SK-N-MC (cell line): ENCODE measurements around the gene MORF4L2.

Experiments
- DNase-seq: peaks from one replicate; pipeline ENCODE4 v3.0.0-alpha.2; 2011; ENCODE audit warnings: low read depth, low spot score
- H3K27ac ChIP-seq: fragments of 200-600 bp; sonication (generic); 2 replicates; pipeline ENCODE4 v1.5.1; 2016; ENCODE audit warnings: mixed run types
- H3K36me3 ChIP-seq: fragments of 200-600 bp; sonication (generic); 2 replicates; pipeline ENCODE4 v1.6.1; 2017; ENCODE audit warnings: antibody characterized with exemption, low read length, mixed read lengths; ENCODE audit not compliant: insufficient read depth
- H3K4me3 ChIP-seq: fragments of 200-600 bp; sonication (generic); 2 replicates; pipeline ENCODE4 v1.5.1; 2016
- H3K9ac ChIP-seq: fragments of 200-600 bp; sonication (generic); 2 replicates; pipeline ENCODE4 v1.8.0; 2017; ENCODE audit warnings: mixed run types, mixed read lengths; ENCODE audit not compliant: insufficient read length
- H3K9me3 ChIP-seq: fragments of 200-600 bp; sonication (generic); 2 replicates; pipeline ENCODE4 v1.6.1; 2017; ENCODE audit warnings: low read depth, mild to moderate bottlenecking, antibody characterized with exemption, low read length, moderate library complexity, mixed read lengths
- EZH2 ChIP-seq: fragments of 200-600 bp; sonication (generic); IDR thresholded peaks from one replicate; pipeline ENCODE4 v1.6.1; 2017; ENCODE audit warnings: antibody characterized with exemption
- FOXP2 ChIP-seq: optimal IDR thresholded peaks from 2 replicates; pipeline ENCODE3; 2011; ENCODE audit warnings: mild to moderate bottlenecking, moderate library complexity; ENCODE audit not compliant: insufficient read depth; ENCODE audit errors: extremely low read length, control extremely low read depth
- POLR2AphosphoS5 ChIP-seq: IDR thresholded peaks from 2 replicates; pipeline ENCODE4 v1.6.1; 2012; ENCODE audit warnings: mild to moderate bottlenecking, low read depth, low read length, borderline replicate concordance

The MORF4L2 gene

GRCh38 chrX:103722505-103722904, 36.0 kb upstream of the MORF4L2 start:
- Histone ChIP-seq H3K9ac (no peak overlapping the region), H3K4me3 (no peak overlapping the region), H3K36me3 (no peaks in the 10 kb centered on the region), H3K9me3 (no peaks in the 10 kb centered on the region), H3K27ac (no peak overlapping the region)
- DNase-seq = no peak
- TF ChIP-seq POLR2AphosphoS5 = no peak
- TF ChIP-seq FOXP2 = no peak
- TF ChIP-seq EZH2 = no peak

DNA sequence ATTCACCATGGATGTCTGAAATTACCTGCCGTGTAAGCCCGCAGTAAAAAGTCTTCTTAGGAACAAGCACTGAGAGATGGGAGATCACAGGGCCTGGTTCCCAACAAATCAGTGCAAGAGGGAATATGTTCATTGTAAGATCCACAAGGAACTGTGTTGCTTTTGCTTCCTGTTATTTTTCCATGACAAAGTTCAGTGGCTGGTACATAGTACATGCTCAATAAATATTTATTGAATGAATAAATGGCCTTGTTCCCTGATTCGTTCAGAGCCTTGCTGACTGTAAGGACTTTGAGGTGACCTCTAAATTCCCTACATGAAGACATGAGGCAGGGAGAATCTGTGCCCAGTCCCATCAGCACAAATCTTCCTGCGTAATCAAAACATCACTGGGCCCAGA, 31.6 kb upstream of the MORF4L2 start:
- no peak for DNase-seq
- no peak overlapping the region for H3K4me3 ChIP-seq
- no peaks in the 10 kb centered on the region for H3K9me3 ChIP-seq
- no peak overlapping the region for H3K27ac ChIP-seq
- H3K9ac ChIP-seq = no peak overlapping the region
- no peaks in the 10 kb centered on the region for H3K36me3 ChIP-seq
- TF ChIP-seq POLR2AphosphoS5 = no peak

DNA sequence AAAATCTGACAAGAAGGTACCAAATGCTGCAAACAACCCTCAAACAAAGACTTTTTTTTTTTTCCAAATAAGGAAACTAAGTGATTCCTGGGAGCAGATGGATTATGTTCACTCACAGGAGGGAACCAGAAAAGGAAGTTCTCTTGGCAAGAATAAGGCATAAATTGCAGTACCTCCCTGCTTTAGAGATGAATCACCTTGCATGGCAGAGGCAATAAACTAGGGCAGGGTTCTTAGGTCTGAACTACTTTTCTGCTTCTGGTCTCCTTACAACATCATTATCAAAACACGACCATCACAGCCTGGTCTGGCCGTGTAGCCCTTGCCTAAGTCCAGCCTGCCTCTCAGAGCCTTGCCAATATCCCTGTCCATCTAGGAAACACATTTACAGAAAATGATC, 30.5 kb upstream of the MORF4L2 start:
- Histone ChIP-seq H3K9me3 (no peaks in the 10 kb centered on the region), H3K27ac (no peak overlapping the region), H3K36me3 (no peaks in the 10 kb centered on the region), H3K9ac (no peak overlapping the region), H3K4me3 (no peak overlapping the region)
- DNase-seq = no peak
- TF ChIP-seq FOXP2 = no peak
- no peak for TF ChIP-seq POLR2AphosphoS5
- TF ChIP-seq EZH2 = no peak

DNA sequence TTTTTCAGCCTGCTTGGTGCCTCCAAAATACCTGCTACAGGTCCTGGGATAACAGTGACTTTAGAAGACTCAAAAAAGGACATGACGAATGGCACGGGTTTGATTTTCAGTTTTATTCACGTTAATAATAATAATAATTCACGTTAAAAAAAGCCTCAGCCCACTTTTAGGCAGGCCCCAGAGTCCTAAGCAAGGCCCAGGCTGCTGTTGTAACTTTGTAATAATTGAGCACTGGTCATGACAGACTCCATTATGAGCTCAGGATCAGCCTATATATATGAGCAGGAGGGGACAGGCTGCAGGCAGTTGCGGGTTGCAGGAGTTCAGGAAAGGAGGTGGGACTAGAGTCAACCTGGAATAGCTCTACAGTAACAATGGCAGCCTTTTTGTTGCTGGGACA, 24.1 kb upstream of the MORF4L2 start, which contains the start of gene TMEM31:
Gene TMEM31 (plus strand): TSS at position 301 of the 400 bp plus-strand sequence. CDS start 1,350 bp downstream, outside the sequence.
- Histone ChIP-seq H3K9ac (no peak within 1 kb of the TSS), H3K27ac (no peak within 1 kb of the TSS), H3K36me3 (no peaks in the 10 kb centered on the region), H3K9me3 (no peaks in the 10 kb centered on the region), H3K4me3 (no peak within 1 kb of the TSS)
- TF ChIP-seq EZH2 (no peak), POLR2AphosphoS5 (no peak), FOXP2 (no peak)
- no peak for DNase-seq

DNA sequence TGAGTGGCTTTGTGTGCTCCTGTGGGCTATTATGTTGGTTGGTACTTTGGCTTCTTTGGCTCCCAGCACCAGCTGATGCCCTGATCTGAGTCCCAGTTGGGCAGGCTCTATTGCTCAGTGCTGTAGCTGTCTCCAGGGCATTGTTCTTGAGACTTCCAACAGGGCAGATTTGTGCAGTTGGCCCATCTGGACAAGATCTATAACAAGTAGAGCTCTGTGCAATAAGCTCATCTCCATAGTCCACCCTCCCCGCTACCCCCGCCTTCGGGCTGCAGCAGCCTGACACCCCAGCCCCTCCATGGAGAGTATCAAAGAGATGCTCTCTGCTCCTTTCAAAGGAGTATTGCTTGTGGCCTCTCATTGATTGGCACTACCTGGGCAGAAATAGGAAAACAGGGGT, 18.4 kb upstream of the MORF4L2 start:
- H3K36me3 ChIP-seq = no peaks in the 10 kb centered on the region
- H3K27ac ChIP-seq = no peak overlapping the region
- H3K9ac ChIP-seq = no peak overlapping the region
- H3K9me3 ChIP-seq = no peaks in the 10 kb centered on the region
- H3K4me3 ChIP-seq = no peak overlapping the region
- TF ChIP-seq EZH2 (no peak), POLR2AphosphoS5 (no peak), FOXP2 (no peak)
- no peak for DNase-seq

DNA sequence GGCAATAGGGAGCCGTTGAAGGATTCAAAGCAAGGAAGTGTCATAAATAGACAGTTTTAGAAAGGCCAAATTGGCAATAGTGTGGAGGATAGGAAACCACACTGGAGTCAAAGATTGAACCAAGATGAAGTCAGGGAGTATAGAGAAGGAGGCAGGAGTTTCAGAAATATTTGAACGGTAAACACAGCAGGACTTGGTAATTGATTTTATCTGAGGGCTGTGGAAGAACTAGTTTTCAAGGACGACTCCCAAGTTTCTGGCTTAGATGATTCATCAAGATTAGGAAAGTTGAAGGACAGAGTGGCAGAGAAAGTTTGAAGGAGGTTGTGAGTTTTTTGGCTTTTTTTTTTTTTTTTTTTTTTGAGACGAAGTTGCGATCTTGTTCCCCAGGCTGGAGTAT, 12.7 kb upstream of the MORF4L2 start:
- H3K9ac ChIP-seq = no peak overlapping the region
- no peaks in the 10 kb centered on the region for H3K36me3 ChIP-seq
- TF ChIP-seq EZH2 (no peak), FOXP2 (no peak), POLR2AphosphoS5 (no peak)
- H3K4me3 ChIP-seq = no peak overlapping the region
- no peak for DNase-seq
- H3K27ac ChIP-seq = no peak overlapping the region
- no peaks in the 10 kb centered on the region for H3K9me3 ChIP-seq

DNA sequence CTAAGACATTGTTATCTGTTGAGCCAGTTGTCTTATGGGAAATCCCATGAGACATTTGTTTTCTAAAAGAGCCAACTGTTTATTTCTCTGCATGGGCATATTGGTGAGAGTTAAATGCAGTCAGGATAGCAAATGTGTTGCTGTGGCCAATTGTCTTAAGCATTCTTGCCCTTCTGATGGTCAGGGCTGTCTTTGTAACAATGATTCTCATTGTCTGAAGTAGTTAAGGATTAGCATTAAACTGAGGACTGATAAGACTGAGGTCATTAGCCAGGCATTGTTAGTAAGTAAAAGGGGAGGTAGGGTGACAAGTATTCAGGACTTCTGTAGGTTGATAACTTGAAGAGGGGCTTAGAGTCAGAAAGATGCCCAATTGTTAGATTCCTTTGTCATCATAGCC, 11.2 kb upstream of the MORF4L2 start:
- TF ChIP-seq POLR2AphosphoS5 (no peak), EZH2 (no peak), FOXP2 (no peak)
- Histone ChIP-seq H3K9me3 (no peaks in the 10 kb centered on the region), H3K9ac (no peak overlapping the region), H3K4me3 (no peak overlapping the region), H3K27ac (no peak overlapping the region), H3K36me3 (no peaks in the 10 kb centered on the region)
- no peak for DNase-seq

DNA sequence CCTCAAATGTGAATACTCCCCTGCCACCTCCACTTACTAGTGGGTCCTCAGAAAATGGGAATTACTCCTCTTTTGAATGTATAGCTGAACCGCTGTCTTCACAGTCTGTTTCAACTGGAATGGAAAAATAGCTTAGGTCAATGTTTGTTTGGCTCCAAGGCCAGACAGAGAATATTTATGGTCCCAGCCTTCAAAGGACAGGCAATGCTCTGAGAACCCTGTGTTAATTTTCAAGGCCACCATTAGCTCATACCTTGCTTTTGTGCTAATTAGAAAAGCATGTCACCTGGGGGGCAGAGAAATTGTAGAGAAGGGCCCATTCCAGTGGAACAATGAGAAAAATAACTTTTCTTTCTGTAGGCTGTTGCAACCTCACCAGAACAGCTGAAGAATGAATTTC, 4.6 kb upstream of the MORF4L2 start:
- Histone ChIP-seq H3K36me3 (no peaks in the 10 kb centered on the region), H3K9me3 (no peaks in the 10 kb centered on the region), H3K27ac (no peak overlapping the region), H3K9ac (no peak overlapping the region), H3K4me3 (no peak overlapping the region)
- TF ChIP-seq FOXP2 (no peak), EZH2 (no peak), POLR2AphosphoS5 (no peak)
- DNase-seq = no peak

GRCh38 chrX:103688946-103689345, 2.4 kb upstream of the MORF4L2 start:
- peaks cover 12% of the 10 kb centered on the region for H3K36me3 ChIP-seq
- TF ChIP-seq EZH2 (no peak), POLR2AphosphoS5 (no peak), FOXP2 (no peak)
- DNase-seq = no peak
- H3K4me3 ChIP-seq = no peak overlapping the region
- no peak overlapping the region for H3K9ac ChIP-seq
- no peaks in the 10 kb centered on the region for H3K9me3 ChIP-seq
- no peak overlapping the region for H3K27ac ChIP-seq

DNA sequence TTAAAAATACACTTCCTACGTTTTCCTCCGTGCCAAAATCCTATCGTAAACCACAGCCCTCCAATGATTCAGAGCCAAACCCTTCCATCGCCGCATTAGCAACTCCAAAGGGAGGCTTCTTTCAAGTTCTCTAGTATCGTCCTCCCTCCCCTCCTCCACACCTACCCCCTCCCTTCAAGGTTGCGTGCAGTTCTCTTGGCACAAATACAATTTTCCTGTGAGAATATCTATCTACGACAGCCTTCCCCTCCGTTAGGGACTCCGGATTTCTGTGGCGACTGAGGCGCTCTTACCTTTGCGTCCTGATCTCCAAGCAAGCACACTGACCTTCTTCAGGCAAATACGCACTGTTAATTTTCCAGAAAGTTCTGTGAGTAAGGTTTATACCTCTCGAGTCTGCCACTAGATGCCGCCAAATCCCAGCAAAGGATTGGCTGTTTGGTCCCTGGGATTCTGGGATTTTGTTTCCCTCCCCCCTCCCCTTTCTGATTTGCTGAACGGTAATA, 1.2 kb upstream of the MORF4L2 start:
- H3K27ac ChIP-seq = peak overlapping the region; percentile 96
- TF ChIP-seq EZH2 (no peak), FOXP2 (no peak), POLR2AphosphoS5 (no peak)
- H3K9ac ChIP-seq = peak overlapping the region; percentile 93
- no peaks in the 10 kb centered on the region for H3K9me3 ChIP-seq
- DNase-seq = peak; percentile 35
- H3K36me3 ChIP-seq = peaks cover 24% of the 10 kb centered on the region
- H3K4me3 ChIP-seq = peak overlapping the region; percentile 89
